HepG2 (cell line): ENCODE measurements around the gene SPAG4. TPM values are rescaled to one million over a fixed set of nuclear protein-coding genes. Genes with fewer than 3 reads are reported as not detected.

Experiments used
- ATAC-seq: fragments of 200-7000 bp; cut with Tn5 transposase; 3 replicates; pipeline ENCODE4 v1.9.1; 2020; ENCODE audit warnings: mild to moderate bottlenecking, moderate library complexity
- BruUV-seq: library from RNA; stranded (reverse); fragments of 400-500 nt; replicated peaks from 2 replicates; lab custom pipeline; 2021; lab: Mats Ljungman, UMichigan
- CTCF ChIA-PET: fragments of 300-600 bp; formaldehyde crosslinking; extraction: SDS; loops from one replicate; lab custom pipeline; 2021; ENCODE audit warnings: low total read pairs, inconsistent platforms, low intra/inter-chr PET ratio; lab: Yijun Ruan, JAX
- POLR2A ChIA-PET: fragments of 350-600 bp; sonication (Branson Sonifier 250); formaldehyde crosslinking; loops from one replicate; lab custom pipeline; 2020; ENCODE audit warnings: antibody characterized with exemption, inconsistent platforms; lab: Yijun Ruan, JAX
- DNase-seq: peaks from one replicate; pipeline ENCODE4 v3.0.0-alpha.2; 2015; ENCODE audit warnings: low spot score
- FAIRE-seq: peaks from 3 replicates; lab custom pipeline; 2011; peaks lifted over from hg19 to GRCh38; lab: Jason Lieb, UNC
- H2AFZ ChIP-seq: one replicate; pipeline ENCODE4 v1.6.1; 2011; ENCODE audit warnings: low read length, inconsistent platforms
- H3K27ac ChIP-seq: fragments of 300-600 bp; 3 replicates; pipeline ENCODE4 v1.8.0; 2011; ENCODE audit warnings: mixed run types, mild to moderate bottlenecking, mixed read lengths, low read length, inconsistent platforms; ENCODE audit not compliant: insufficient read depth; ENCODE audit errors: extremely low read length
- H3K27me3 ChIP-seq, 2 experiments: fragments of 200-600 bp in 1 of 2; 2 replicates in 1 of 2; 3 replicates in 1 of 2; pipeline versions ENCODE4 v1.6.0 to v1.8.0; 2011; ENCODE audit warnings: low read length in 2 of 2, mild to moderate bottlenecking in 2 of 2, moderate library complexity in 2 of 2, inconsistent platforms in 1 of 2; ENCODE audit not compliant: insufficient read depth in 2 of 2, control insufficient read depth in 1 of 2
- H3K36me3 ChIP-seq, 2 experiments: fragments of 200-600 bp in 1 of 2; replicated peaks in 1 of 2; 2 replicates in 1 of 2; 3 replicates in 1 of 2; pipeline versions ENCODE4 v1.5.1 to v1.8.0; 2011; ENCODE audit warnings: low read length in 2 of 2, inconsistent platforms in 1 of 2; ENCODE audit not compliant: insufficient read depth in 2 of 2, control insufficient read depth in 1 of 2
- H3K4me1 ChIP-seq: 2 replicates; pipeline ENCODE4 v1.5.1; 2012; ENCODE audit warnings: low read length, inconsistent platforms; ENCODE audit not compliant: insufficient read depth
- H3K4me2 ChIP-seq: 2 replicates; pipeline ENCODE4 v1.6.0; 2011; ENCODE audit warnings: low read depth, low read length, inconsistent platforms
- H3K4me3 ChIP-seq, 3 experiments: fragments of 200-600 bp in 1 of 3; sonication (generic), shearing (Covaris generic) in 1 of 3; replicated peaks in 1 of 3; 2 replicates each; pipeline ENCODE4 v1.5.1; 2011 to 2016; ENCODE audit warnings: low read length in 3 of 3, inconsistent platforms in 2 of 3, low read depth in 2 of 3, mild to moderate bottlenecking in 2 of 3, control low read depth in 1 of 3, mixed read lengths in 1 of 3; ENCODE audit not compliant: insufficient read depth in 1 of 3
- H3K79me2 ChIP-seq: one replicate; pipeline ENCODE4 v1.6.1; 2011; ENCODE audit warnings: low read length, inconsistent platforms; ENCODE audit not compliant: insufficient read depth
- H3K9ac ChIP-seq: 2 replicates; pipeline ENCODE4 v1.6.0; 2011; ENCODE audit warnings: mild to moderate bottlenecking, low read depth, low read length, inconsistent platforms; ENCODE audit not compliant: insufficient read depth
- H3K9me3 ChIP-seq: 2 replicates; pipeline ENCODE4 v1.5.1; 2012; ENCODE audit warnings: mild to moderate bottlenecking, low read length
- H4K20me1 ChIP-seq: 2 replicates; pipeline ENCODE4 v1.6.0; 2011; ENCODE audit warnings: inconsistent platforms, mild to moderate bottlenecking, low read length, moderate library complexity; ENCODE audit not compliant: insufficient read depth
- CHCHD3 ChIP-seq: sonication (generic); formaldehyde crosslinking; IDR thresholded peaks from 2 replicates; pipeline ENCODE4 v1.8.0; 2022; ENCODE audit warnings: mild to moderate bottlenecking, missing genetic modification reagents, moderate library complexity
- FOXK2 ChIP-seq: fragments of 450-650 bp; IDR thresholded peaks from 2 replicates; pipeline ENCODE4 v1.6.1; 2016
- FOXP1 ChIP-seq, 2 experiments: fragments of 450-650 bp in 1 of 2; IDR thresholded peaks; 2 replicates each; pipeline ENCODE4 v1.6.1; 2017 to 2018; ENCODE audit warnings: antibody characterized with exemption in 1 of 2
- IKZF1 ChIP-seq: fragments of 450-650 bp; IDR thresholded peaks from 2 replicates; pipeline ENCODE4 v1.7.1; 2016
- NBN ChIP-seq: fragments of 450-650 bp; conservative IDR thresholded peaks from 2 replicates; pipeline ENCODE4 v1.6.1; 2017
- NFIB ChIP-seq: sonication (generic); formaldehyde crosslinking; IDR thresholded peaks from 2 replicates; pipeline ENCODE4 v1.9.0; 2021; ENCODE audit warnings: missing genetic modification reagents, mild to moderate bottlenecking, borderline replicate concordance
- NFRKB ChIP-seq: fragments of 450-650 bp; IDR thresholded peaks from 2 replicates; pipeline ENCODE4 v1.6.1; 2017
- PRMT3 ChIP-seq: sonication (generic); formaldehyde crosslinking; IDR thresholded peaks from 2 replicates; pipeline ENCODE4 v1.8.1; 2022; ENCODE audit warnings: low read depth, mild to moderate bottlenecking, moderate library complexity, missing genetic modification reagents, borderline replicate concordance
- ZFP82 ChIP-seq: sonication (generic); formaldehyde crosslinking; IDR thresholded peaks from 2 replicates; pipeline ENCODE4 v1.5.1; 2020; ENCODE audit warnings: mild to moderate bottlenecking, missing genetic modification reagents, borderline replicate concordance
- WGBS: methylation state at CpG from one replicate; pipeline ENCODE4 v1.1.6; 2017; ENCODE audit warnings: low lambda C conversion rate; 5-methylcytosine and 5-hydroxymethylcytosine counted together
- in situ Hi-C: cut with HindIII; loops from 2 replicates; pipeline ENCODE4 v1.10.0; 2017; ENCODE audit warnings: low pct_unique_long_range_greater_than_20kb; ENCODE audit not compliant: extremely low pct_ligation_motif_present
- intact Hi-C: fragments of 100-400 bp; cut with micrococcal nuclease; formaldehyde crosslinking; loops from one replicate; pipeline ENCODE4 v1.10.0; 2022; ENCODE audit not compliant: unreplicated experiment
- polyA plus RNA-seq, 8 experiments: library from polyadenylated mRNA; depleted of rRNA in 3 of 8; stranded (reverse) in 7 of 8; unstranded in 1 of 8; fragments of >200 nt; fragmentation: Illumina TruSeq in 4 of 8; extraction: Trizol in 4 of 8; gene quantifications; 2 replicates each; pipeline versions ENCODE4 v1.2.1 to v1.2.3, GENCODE V29; 2011 to 2016; ENCODE audit warnings: low read depth in 4 of 8, missing spikeins in 1 of 8, mixed read lengths in 1 of 8; ENCODE audit not compliant: insufficient read depth in 1 of 8
- total RNA-seq, 5 experiments: library from RNA; depleted of rRNA; stranded (reverse); fragments of >200 nt; fragmentation: Illumina TruSeq; extraction: Trizol; gene quantifications; 2 replicates each; pipeline ENCODE4 v1.2.3, GENCODE V29; 2016; ENCODE audit warnings: low read depth in 1 of 5
- TF ChIP-seq, protein P1 (sequence below), 2 experiments: sonication (generic) in 1 of 2; formaldehyde crosslinking in 1 of 2; IDR thresholded peaks; 2 replicates each; pipeline versions ENCODE4 v1.6.1 to v1.9.0; 2014 to 2022; ENCODE audit warnings: antibody characterized with exemption in 1 of 2, borderline replicate concordance in 1 of 2, inconsistent platforms in 1 of 2, low read depth in 1 of 2, missing genetic modification reagents in 1 of 2

The SPAG4 gene
- total and polyA plus RNA-seq, 2 of the 13 experiments (the other 11 are each of a cell fraction or from before 2014, with no cell fraction given), result 5.8 to 137 TPM

DNA sequence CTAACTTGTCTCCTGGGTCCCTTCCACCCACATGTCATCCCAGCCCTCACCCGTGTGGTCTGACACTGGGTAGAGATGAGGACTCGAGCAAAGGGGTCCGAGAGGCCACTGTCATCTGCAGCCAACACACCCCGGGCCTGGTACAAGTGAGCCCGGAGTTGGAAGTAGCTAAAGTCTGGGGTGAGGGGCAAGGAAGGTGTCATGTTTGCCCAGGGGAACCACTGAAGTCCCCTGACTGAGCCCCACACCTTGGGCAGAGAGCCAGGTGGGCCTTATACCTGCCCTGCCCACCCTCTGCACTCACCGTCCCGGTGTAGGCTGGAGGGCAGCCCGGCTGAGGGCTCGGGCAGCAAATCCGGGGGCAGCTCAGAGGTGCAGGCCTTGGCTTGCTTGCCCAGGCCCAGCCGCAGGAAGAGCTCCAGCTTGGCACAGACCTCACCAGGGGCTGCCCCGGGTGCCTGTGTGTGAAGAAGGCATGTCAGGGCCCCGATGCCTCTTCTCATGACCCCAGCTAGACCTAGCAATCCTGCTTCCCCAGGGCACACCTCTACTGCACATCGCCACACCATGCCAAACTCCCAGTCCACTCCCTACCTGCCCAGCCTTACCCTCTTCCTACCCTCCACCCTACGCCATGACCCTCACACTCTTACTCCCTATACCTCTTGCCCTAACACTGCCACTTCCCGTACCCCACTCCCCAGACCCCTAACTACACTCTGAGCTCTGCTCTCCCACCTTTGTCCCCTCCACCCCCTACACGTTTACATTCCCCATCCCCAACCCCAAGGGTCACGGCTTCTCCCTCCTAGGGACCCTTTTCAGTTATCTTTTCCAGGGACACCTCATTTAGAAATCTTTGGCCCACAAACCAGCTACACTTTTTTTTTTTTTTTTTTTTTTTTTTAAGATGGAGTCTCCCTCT, 31.7 kb upstream of the SPAG4 start:
- intact Hi-C loops, result no loop called here
- no TSS peak for BruUV-seq
- ATAC-seq, result peak; percentile 49
- FAIRE-seq, result no peak
- DNase-seq, result no peak
- no peak overlapping the region for H3K27ac ChIP-seq
- no peak overlapping the region for H2AFZ ChIP-seq
- H3K9me3 ChIP-seq, result no peaks in the 10 kb centered on the region
- in situ Hi-C loops, result no loop called here
- H3K4me2 ChIP-seq, result no peak overlapping the region
- no peak overlapping the region for H3K9ac ChIP-seq
- 34% methylated on average over 16 of the region's 18 CpGs for WGBS
- no peaks in the 10 kb centered on the region for H3K36me3 ChIP-seq
- no peaks in the 10 kb centered on the region for H4K20me1 ChIP-seq
- H3K4me3 ChIP-seq, result no peak overlapping the region
- CTCF ChIA-PET, result no interaction called here
- H3K4me1 ChIP-seq, result no peaks in the 10 kb centered on the region
- POLR2A ChIA-PET, result no interaction called here
- TF ChIP-seq NFRKB (peak; percentile 53; the same call in 1 of the 2 replicates), IKZF1 (0 out of 2 replicates have a peak, but pooled peaks have one; percentile 31), PRMT3 (CRISPR knock-in tag) (no peak), FOXP1 (IDR thresholded peaks at IDR 0.05) (no peak), FOXP1 (CRISPR knock-in tag; IDR thresholded peaks at IDR 0.05) (no peak), NBN (0 out of 2 replicates have a peak, but pooled peaks have one; percentile 59), NFIB (CRISPR knock-in tag) (0 out of 2 replicates have a peak, but pooled peaks have one; percentile 14)
- peaks cover 0 to 10% of the 10 kb centered on the region in 2 experiments; a peak in 2 of 5 replicates for H3K27me3 ChIP-seq
- no peaks in the 10 kb centered on the region for H3K79me2 ChIP-seq

DNA sequence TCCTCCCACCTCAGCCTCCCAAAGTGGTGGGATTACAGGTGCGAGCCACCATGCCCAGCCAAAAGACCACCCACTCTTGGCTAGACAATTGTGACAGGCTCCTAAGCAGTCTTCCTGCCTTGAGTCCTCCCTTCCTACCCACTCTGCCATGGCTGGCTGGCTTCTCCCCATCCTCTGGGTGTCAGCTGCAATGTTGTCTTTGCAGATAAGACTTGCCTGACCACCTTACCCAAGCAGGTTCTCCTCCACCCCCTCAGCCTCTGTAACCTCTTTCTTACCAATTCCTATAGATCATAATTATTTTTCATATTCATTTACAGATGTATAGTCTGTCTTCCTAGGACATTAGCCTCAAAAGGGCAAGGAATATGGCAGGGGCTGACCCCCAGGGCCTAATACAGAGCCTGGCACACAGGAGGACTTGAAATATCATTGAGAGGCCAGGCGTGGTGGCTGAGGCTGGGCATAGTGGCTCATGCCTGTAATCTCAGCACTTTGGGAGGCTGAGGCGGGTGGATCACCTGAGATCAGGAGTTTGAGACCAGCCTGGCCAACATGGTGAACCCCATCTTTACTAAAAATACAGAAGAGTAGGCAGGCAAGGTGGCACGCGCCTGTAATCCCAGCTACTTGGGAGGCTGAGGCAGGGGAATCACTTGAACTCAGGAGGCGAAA, 28.7 kb upstream of the SPAG4 start:
- Histone ChIP-seq H3K36me3 (no peaks in the 10 kb centered on the region), H3K79me2 (no peaks in the 10 kb centered on the region), H3K9me3 (no peaks in the 10 kb centered on the region), H3K4me1 (no peaks in the 10 kb centered on the region), H3K27me3 (peaks cover 0 to 10% of the 10 kb centered on the region in 2 experiments; a peak in 2 of 5 replicates), H3K4me2 (no peak overlapping the region), H2AFZ (no peak overlapping the region), H3K27ac (no peak overlapping the region), H4K20me1 (no peaks in the 10 kb centered on the region), H3K9ac (no peak overlapping the region), H3K4me3 (no peak overlapping the region)
- ChIA-PET POLR2A (no interaction called here), CTCF (no interaction called here)
- DNase-seq (no peak), ATAC-seq (no peak), FAIRE-seq (no peak)
- 70% methylated on average over 6 of the region's 6 CpGs for WGBS
- intact Hi-C loops, result no loop called here
- BruUV-seq, result no TSS peak
- in situ Hi-C loops, result no loop called here
- TF ChIP-seq ZFP82, result no peak
- TF ChIP-seq CHCHD3, result no peak
- no peak for TF ChIP-seq FOXK2
- TF ChIP-seq, protein P1, sequence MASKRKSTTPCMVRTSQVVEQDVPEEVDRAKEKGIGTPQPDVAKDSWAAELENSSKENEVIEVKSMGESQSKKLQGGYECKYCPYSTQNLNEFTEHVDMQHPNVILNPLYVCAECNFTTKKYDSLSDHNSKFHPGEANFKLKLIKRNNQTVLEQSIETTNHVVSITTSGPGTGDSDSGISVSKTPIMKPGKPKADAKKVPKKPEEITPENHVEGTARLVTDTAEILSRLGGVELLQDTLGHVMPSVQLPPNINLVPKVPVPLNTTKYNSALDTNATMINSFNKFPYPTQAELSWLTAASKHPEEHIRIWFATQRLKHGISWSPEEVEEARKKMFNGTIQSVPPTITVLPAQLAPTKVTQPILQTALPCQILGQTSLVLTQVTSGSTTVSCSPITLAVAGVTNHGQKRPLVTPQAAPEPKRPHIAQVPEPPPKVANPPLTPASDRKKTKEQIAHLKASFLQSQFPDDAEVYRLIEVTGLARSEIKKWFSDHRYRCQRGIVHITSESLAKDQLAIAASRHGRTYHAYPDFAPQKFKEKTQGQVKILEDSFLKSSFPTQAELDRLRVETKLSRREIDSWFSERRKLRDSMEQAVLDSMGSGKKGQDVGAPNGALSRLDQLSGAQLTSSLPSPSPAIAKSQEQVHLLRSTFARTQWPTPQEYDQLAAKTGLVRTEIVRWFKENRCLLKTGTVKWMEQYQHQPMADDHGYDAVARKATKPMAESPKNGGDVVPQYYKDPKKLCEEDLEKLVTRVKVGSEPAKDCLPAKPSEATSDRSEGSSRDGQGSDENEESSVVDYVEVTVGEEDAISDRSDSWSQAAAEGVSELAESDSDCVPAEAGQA (IDR thresholded peaks at IDR 0.05; ENCODE audit: low read depth), result no peak
- TF ChIP-seq, protein P1 (CRISPR knock-in tag; IDR thresholded peaks at IDR 0.05; ENCODE audit: borderline replicate concordance), result no peak
